ENCODE results near the gene PROK1. TPM values are rescaled to one million over a fixed set of nuclear protein-coding genes. Genes with fewer than 3 reads are reported as not detected.
"Not testable (repeated sequence)": the region's sequence is repeated elsewhere in the genome, so short reads cannot be mapped to it uniquely, and the experiment has no call there.

The PROK1 gene
- total RNA-seq, 2 experiments from 2014 or later = not detected

- Histone ChIP-seq H4K20me1 (ENCODE audit: insufficient read depth, low read length) (no peaks in the 10 kb centered on the region), H3K9me2 (ENCODE audit: insufficient read depth, low read length) (no peaks in the 10 kb centered on the region), H2AFZ (ENCODE audit: low read length) (no peak overlapping the region), H3K36me3 (ENCODE audit: insufficient read depth, low read length) (peaks cover 18% of the 10 kb centered on the region), H3K27ac (ENCODE audit: low read depth, low read length, poor library complexity, severe bottlenecking) (no peak overlapping the region), H3K9me3 (ENCODE audit: low read length) (no peaks in the 10 kb centered on the region), H3K4me3 (ENCODE audit: low read depth, low read length, poor library complexity, severe bottlenecking) (no peak overlapping the region), H3K79me2 (ENCODE audit: insufficient read depth, low read depth, low read length) (peaks cover 34% of the 10 kb centered on the region), H3K4me1 (ENCODE audit: insufficient read depth, low read length, poor library complexity, severe bottlenecking) (peaks cover 32% of the 10 kb centered on the region), H3K4me2 (ENCODE audit: low read length) (0 out of 2 replicates have a peak overlapping the region, but pooled peaks have one; percentile 77)
- DNase-seq (ENCODE audit: low spot score) = no peak
- ChIA-PET POLR2A (interaction anchor here (0.6 to 3.3 kb wide), 13 partner anchors 21 to 263 kb away, joined by 3 to 29 read pairs (median 3); partner anchors contain the start of gene RBM15), CTCF (ENCODE audit: unreplicated experiment) (interaction anchor here (1.4 kb wide), 1 partner anchor 71 kb away, joined by 6 read pairs; the partner anchor contains the start of gene RBM15)
- TF ChIP-seq, protein P1, sequence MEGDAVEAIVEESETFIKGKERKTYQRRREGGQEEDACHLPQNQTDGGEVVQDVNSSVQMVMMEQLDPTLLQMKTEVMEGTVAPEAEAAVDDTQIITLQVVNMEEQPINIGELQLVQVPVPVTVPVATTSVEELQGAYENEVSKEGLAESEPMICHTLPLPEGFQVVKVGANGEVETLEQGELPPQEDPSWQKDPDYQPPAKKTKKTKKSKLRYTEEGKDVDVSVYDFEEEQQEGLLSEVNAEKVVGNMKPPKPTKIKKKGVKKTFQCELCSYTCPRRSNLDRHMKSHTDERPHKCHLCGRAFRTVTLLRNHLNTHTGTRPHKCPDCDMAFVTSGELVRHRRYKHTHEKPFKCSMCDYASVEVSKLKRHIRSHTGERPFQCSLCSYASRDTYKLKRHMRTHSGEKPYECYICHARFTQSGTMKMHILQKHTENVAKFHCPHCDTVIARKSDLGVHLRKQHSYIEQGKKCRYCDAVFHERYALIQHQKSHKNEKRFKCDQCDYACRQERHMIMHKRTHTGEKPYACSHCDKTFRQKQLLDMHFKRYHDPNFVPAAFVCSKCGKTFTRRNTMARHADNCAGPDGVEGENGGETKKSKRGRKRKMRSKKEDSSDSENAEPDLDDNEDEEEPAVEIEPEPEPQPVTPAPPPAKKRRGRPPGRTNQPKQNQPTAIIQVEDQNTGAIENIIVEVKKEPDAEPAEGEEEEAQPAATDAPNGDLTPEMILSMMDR (conservative IDR thresholded peaks at IDR 0.05; ENCODE audit: low read length) = no peak
- no peak for TF ChIP-seq EZH2phosphoT487 (IDR thresholded peaks at IDR 0.05; ENCODE audit: borderline replicate concordance, low read depth, low read length)
- intact Hi-C loops (cut with micrococcal nuclease; ENCODE audit: unreplicated experiment) = no loop called here
- BruUV-seq (replicated peaks) = no TSS peak
These were observed 41.6 kb upstream of the PROK1 start for GRCh38 chr1:110409316-110409715.

DNA sequence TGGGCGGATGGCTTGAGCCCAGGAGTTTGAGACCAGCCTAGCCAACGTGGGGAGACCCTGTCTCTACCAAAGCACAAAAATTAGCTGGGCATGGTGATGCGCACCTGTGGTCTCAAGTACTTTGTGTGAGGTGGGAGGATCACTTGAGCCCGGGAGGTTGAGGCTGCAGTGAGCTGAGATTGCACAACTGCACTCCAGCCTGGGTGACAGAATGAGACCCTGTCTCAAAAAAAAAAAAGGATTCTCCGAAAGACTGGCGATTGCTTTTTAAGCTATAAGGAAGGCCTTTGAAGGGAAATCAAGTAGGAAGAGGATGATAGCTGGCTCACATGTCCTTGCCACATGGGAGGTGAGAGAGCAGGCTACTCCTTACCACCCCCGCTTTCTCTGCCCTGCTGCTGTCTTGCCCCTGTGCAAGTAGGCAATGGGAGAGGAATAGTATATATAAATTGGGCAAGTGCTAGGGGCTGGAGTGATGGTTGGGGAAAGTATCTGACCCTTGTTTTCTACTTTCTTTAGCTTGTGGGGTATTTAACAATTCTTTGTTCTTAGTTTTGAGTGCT, 39.7 kb upstream of the PROK1 start:
- Histone ChIP-seq H3K9me2 (ENCODE audit: insufficient read depth, low read length) (no peaks in the 10 kb centered on the region), H3K4me3 (ENCODE audit: low read depth, low read length, poor library complexity, severe bottlenecking) (no peak overlapping the region), H3K27ac (ENCODE audit: low read depth, low read length, poor library complexity, severe bottlenecking) (no peak overlapping the region), H3K4me1 (ENCODE audit: insufficient read depth, low read length, poor library complexity, severe bottlenecking) (peaks cover 24% of the 10 kb centered on the region), H2AFZ (ENCODE audit: low read length) (no peak overlapping the region), H3K4me2 (ENCODE audit: low read length) (no peak overlapping the region), H3K79me2 (ENCODE audit: insufficient read depth, low read depth, low read length) (peaks cover 24% of the 10 kb centered on the region), H3K9me3 (ENCODE audit: low read length) (no peaks in the 10 kb centered on the region), H3K36me3 (ENCODE audit: insufficient read depth, low read length) (no peaks in the 10 kb centered on the region; the same call in 1 of the 2 replicates), H4K20me1 (ENCODE audit: insufficient read depth, low read length) (no peaks in the 10 kb centered on the region)
- CTCF ChIA-PET (ENCODE audit: unreplicated experiment) = interaction anchor here (0.7 to 2.7 kb wide), 5 partner anchors 49 to 203 kb away, joined by 3 to 11 read pairs (median 7); no protein-coding TSS in a partner anchor
- no peak for TF ChIP-seq EZH2phosphoT487 (IDR thresholded peaks at IDR 0.05; ENCODE audit: borderline replicate concordance, low read depth, low read length)
- TF ChIP-seq, protein P1 (conservative IDR thresholded peaks at IDR 0.05; ENCODE audit: low read length) = no peak
- intact Hi-C loops (cut with micrococcal nuclease; ENCODE audit: unreplicated experiment) = loop anchor here (5.0 kb wide), 1 partner anchor 204 kb away; no protein-coding TSS in a partner anchor
- no TSS peak for BruUV-seq (replicated peaks)
- no peak for DNase-seq (ENCODE audit: low spot score)
- POLR2A ChIA-PET = interaction anchor here (0.6 to 1.7 kb wide), 7 partner anchors 12 to 344 kb away, joined by 3 to 9 read pairs (median 3); partner anchors contain the start of gene RBM15

- DNase-seq (ENCODE audit: low spot score) = peak; percentile 84
- ChIA-PET CTCF (ENCODE audit: unreplicated experiment) (interaction anchor here (0.8 to 2.7 kb wide), 7 partner anchors 17 to 205 kb away, joined by 3 to 11 read pairs (median 5); partner anchors contain the start of gene KCNC4), POLR2A (interaction anchor here (0.7 to 1.7 kb wide), 2 partner anchors 11 to 69 kb away, joined by 3 to 5 read pairs; no protein-coding TSS in a partner anchor)
- Histone ChIP-seq H3K9me3 (ENCODE audit: low read length) (no peaks in the 10 kb centered on the region), H3K36me3 (ENCODE audit: insufficient read depth, low read length) (no peaks in the 10 kb centered on the region), H3K9me2 (ENCODE audit: insufficient read depth, low read length) (no peaks in the 10 kb centered on the region), H4K20me1 (ENCODE audit: insufficient read depth, low read length) (no peaks in the 10 kb centered on the region), H3K4me1 (ENCODE audit: insufficient read depth, low read length, poor library complexity, severe bottlenecking) (peaks cover 23% of the 10 kb centered on the region), H3K4me3 (ENCODE audit: low read depth, low read length, poor library complexity, severe bottlenecking) (no peak overlapping the region), H3K4me2 (ENCODE audit: low read length) (peak overlapping the region; percentile 54), H3K79me2 (ENCODE audit: insufficient read depth, low read depth, low read length) (peaks cover 11% of the 10 kb centered on the region; the same call in 1 of the 2 replicates), H2AFZ (ENCODE audit: low read length) (peak overlapping the region; percentile 30; the same call in 1 of the 2 replicates), H3K27ac (ENCODE audit: low read depth, low read length, poor library complexity, severe bottlenecking) (no peak overlapping the region)
- intact Hi-C loops (cut with micrococcal nuclease; ENCODE audit: unreplicated experiment) = loop anchor here (1.0 to 5.0 kb wide), 3 partner anchors 48 to 205 kb away; no protein-coding TSS in a partner anchor
- no TSS peak for BruUV-seq (replicated peaks)
- no peak for TF ChIP-seq EZH2phosphoT487 (IDR thresholded peaks at IDR 0.05; ENCODE audit: borderline replicate concordance, low read depth, low read length)
- TF ChIP-seq, protein P1 (conservative IDR thresholded peaks at IDR 0.05; ENCODE audit: low read length) = peak; percentile 95
These were observed 38.4 kb upstream of the PROK1 start for GRCh38 chr1:110412576-110412975.

DNA sequence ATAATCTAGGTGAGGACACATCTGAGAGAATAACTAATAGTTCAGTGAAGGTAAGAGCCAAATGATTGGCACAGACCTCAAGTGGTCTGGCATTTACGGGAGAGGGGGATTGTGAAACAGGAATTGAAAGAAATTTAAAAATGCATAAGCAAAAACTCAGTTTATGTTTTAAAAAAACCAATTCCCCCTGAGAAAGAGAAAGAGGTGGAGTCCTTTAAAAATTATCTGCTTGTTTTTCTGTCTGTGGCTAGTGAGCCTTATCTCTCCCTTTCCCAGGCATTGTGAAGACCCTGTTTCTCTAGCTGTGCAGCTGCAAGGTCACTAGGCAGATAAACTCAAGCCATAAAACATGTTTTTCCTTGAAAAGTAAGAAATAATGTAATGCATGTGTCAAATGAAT, 37.9 kb upstream of the PROK1 start:
- POLR2A ChIA-PET = interaction anchor here (0.7 to 1.7 kb wide), 3 partner anchors 9 to 68 kb away, joined by 3 to 5 read pairs (median 3); no protein-coding TSS in a partner anchor
- not testable (repeated sequence) for H3K27ac ChIP-seq (ENCODE audit: low read depth, low read length, poor library complexity, severe bottlenecking); DNase-seq (ENCODE audit: low spot score); H3K9me2 ChIP-seq (ENCODE audit: insufficient read depth, low read length); H3K36me3 ChIP-seq (ENCODE audit: insufficient read depth, low read length); H3K79me2 ChIP-seq (ENCODE audit: insufficient read depth, low read depth, low read length); H4K20me1 ChIP-seq (ENCODE audit: insufficient read depth, low read length); BruUV-seq (replicated peaks); H3K4me3 ChIP-seq (ENCODE audit: low read depth, low read length, poor library complexity, severe bottlenecking); H3K9me3 ChIP-seq (ENCODE audit: low read length)
- peak overlapping the region; percentile 30; the same call in 1 of the 2 replicates for H2AFZ ChIP-seq (ENCODE audit: low read length)
- intact Hi-C loops (cut with micrococcal nuclease; ENCODE audit: unreplicated experiment) = loop anchor here (2.0 to 5.0 kb wide), 2 partner anchors 84 to 206 kb away; no protein-coding TSS in a partner anchor
- CTCF ChIA-PET (ENCODE audit: unreplicated experiment) = interaction anchor here (0.8 to 2.7 kb wide), 6 partner anchors 17 to 205 kb away, joined by 3 to 11 read pairs (median 6); no protein-coding TSS in a partner anchor
- H3K4me2 ChIP-seq (ENCODE audit: low read length) = peak overlapping the region; percentile 54
- H3K4me1 ChIP-seq (ENCODE audit: insufficient read depth, low read length, poor library complexity, severe bottlenecking) = peaks cover 23% of the 10 kb centered on the region

Data from OCI-LY7 (cell line).